Sigmoid colon (tissue), 7 donors: Measurements from ENCODE around the gene IFI44. TPM values are rescaled to one million over a fixed set of nuclear protein-coding genes. Genes with fewer than 3 reads are reported as not detected.

Experiments used
- DNase-seq: peaks from one replicate; pipeline ENCODE4 v3.0.0-alpha.2; 2019
- H3K27ac ChIP-seq, 4 donors: fragments of 200-600 bp; sonication (generic); one replicate each; pipeline ENCODE4 v1.5.1; 2016 to 2019; ENCODE audit warnings: mild to moderate bottlenecking in 1 of 4
- H3K27me3 ChIP-seq, 3 donors: fragments of 200-600 bp; sonication (generic); one replicate each; pipeline ENCODE4 v1.5.1; 2019; ENCODE audit warnings: mild to moderate bottlenecking in 1 of 3
- H3K36me3 ChIP-seq, 4 donors: fragments of 200-600 bp; sonication (generic); one replicate each; pipeline ENCODE4 v1.5.1; 2016 to 2019
- H3K4me1 ChIP-seq, 4 donors: fragments of 200-600 bp; sonication (generic); one replicate each; pipeline ENCODE4 v1.5.1; 2017 to 2019
- H3K4me3 ChIP-seq, 4 donors: fragments of 200-600 bp; sonication (generic); one replicate each; pipeline ENCODE4 v1.5.1; 2017 to 2019; ENCODE audit warnings: mild to moderate bottlenecking in 2 of 4, moderate library complexity in 1 of 4
- H3K9me3 ChIP-seq, 4 donors: fragments of 200-600 bp in 3 of 4; sonication (generic) in 3 of 4; one replicate each; pipeline versions ENCODE4 v1.5.1 to v1.6.1; 2013 to 2019
- CTCF ChIP-seq, 4 experiments: fragments of 450-650 bp in 3 of 4; fragments of 200-600 bp in 1 of 4; IDR thresholded peaks; one replicate each; pipeline ENCODE4 v1.5.1; 2016 to 2019; ENCODE audit warnings: antibody characterized with exemption in 4 of 4, mild to moderate bottlenecking in 3 of 4, moderate library complexity in 2 of 4
- EP300 ChIP-seq, 4 donors: sonication (generic); formaldehyde crosslinking; IDR thresholded peaks; one replicate each; pipeline ENCODE4 v1.6.1; 2017; ENCODE audit warnings: antibody characterized with exemption in 4 of 4
- POLR2A ChIP-seq, 2 donors: fragments of 450-650 bp; IDR thresholded peaks; one replicate each; pipeline ENCODE4 v1.6.1; 2016; ENCODE audit warnings: antibody characterized with exemption in 2 of 2, mild to moderate bottlenecking in 2 of 2, moderate library complexity in 2 of 2
- POLR2AphosphoS5 ChIP-seq, 4 donors: sonication (generic); formaldehyde crosslinking; IDR thresholded peaks; one replicate each; pipeline ENCODE4 v1.6.1; 2017; ENCODE audit warnings: antibody characterized with exemption in 4 of 4
- WGBS, 2 donors: extraction: QIAGEN DNeasy Blood & Tissue Kit; methylation state at CpG; one replicate each; pipeline ENCODE4 v1.1.7; 2013; 5-methylcytosine and 5-hydroxymethylcytosine counted together
- intact Hi-C: fragments of 100-400 bp; cut with DNase I; formaldehyde crosslinking; loops from one replicate; pipeline ENCODE4 v1.15.1; 2023
- polyA plus RNA-seq, 3 donors: library from polyadenylated mRNA; stranded (reverse); fragments of 200-250 nt; gene quantifications; one replicate each; pipeline ENCODE4 v1.2.3, GENCODE V29; 2013
- total RNA-seq, 4 donors: library from RNA; depleted of rRNA; stranded (reverse); fragments of >200 nt; gene quantifications; one replicate each; pipeline ENCODE4 v1.1.0, GENCODE V29; 2016
- donor health status: healthy with polysubstance abuse.
- donor health status: Bipolar disorder and iron deficiency.
- donor health status: healthy.

The IFI44 gene
- 10 to 100 TPM; 13.7 to 23.0 (median 20.2) TPM for total RNA-seq
- 10 to 100 TPM in 2 of 3 donors, 1 to 10 TPM in 1; 3.9 to 29.5 (median 10.8) TPM for polyA plus RNA-seq

GRCh38 chr1:78649628-78650027 is at the start of gene IFI44:
TSS of gene IFI44 (plus strand) at chr1:78649831. CDS start at chr1:78650196, 365 bp downstream.
- H3K27me3 ChIP-seq: no peaks in the 10 kb centered on the region
- H3K9me3 ChIP-seq: no peaks in the 10 kb centered on the region
- DNase-seq: peak; percentile 88
- H3K27ac ChIP-seq: peak within 1 kb of the TSS; percentile 36 to 57 (median 50)
- H3K36me3 ChIP-seq: peaks cover 0 to 4% (median 0%) of the 10 kb centered on the region in 4 donors
- intact Hi-C loops: no loop called here
- H3K4me1 ChIP-seq: peaks cover 0 to 11% (median 4%) of the 10 kb centered on the region in 4 donors
- TF ChIP-seq POLR2A (IDR thresholded peaks at IDR 0.05) (peak in 1 of 2 donors; percentile 18), CTCF (IDR thresholded peaks at IDR 0.05) (no peak), EP300 (IDR thresholded peaks at IDR 0.05) (no peak), POLR2AphosphoS5 (IDR thresholded peaks at IDR 0.05) (peak in 3 of 4 donors; percentile 71 to 81 (median 74))
- H3K4me3 ChIP-seq: peak within 1 kb of the TSS; percentile 7 to 40 (median 33)

GRCh38 chr1:78601068-78601467 is 48.6 kb upstream of the IFI44 start:
- H3K27ac ChIP-seq: no peak overlapping the region
- intact Hi-C loops: no loop called here
- 48 to 50% methylated on average over 1 of the region's 1 CpG for WGBS, 2 donors
- no peaks in the 10 kb centered on the region for H3K36me3 ChIP-seq
- DNase-seq: no peak
- TF ChIP-seq CTCF (IDR thresholded peaks at IDR 0.05) (no peak), POLR2A (IDR thresholded peaks at IDR 0.05) (no peak), POLR2AphosphoS5 (IDR thresholded peaks at IDR 0.05) (no peak), EP300 (IDR thresholded peaks at IDR 0.05) (no peak)
- H3K4me1 ChIP-seq: peaks cover 0 to 2% (median 0%) of the 10 kb centered on the region in 4 donors
- H3K9me3 ChIP-seq: no peaks in the 10 kb centered on the region
- H3K27me3 ChIP-seq: no peaks in the 10 kb centered on the region
- H3K4me3 ChIP-seq: no peak overlapping the region

- WGBS, 2 donors: 95 to 98% methylated on average over 1 of the region's 1 CpG
- intact Hi-C loops: no loop called here
- Histone ChIP-seq H3K4me3 (no peak overlapping the region), H3K27ac (no peak overlapping the region), H3K27me3 (no peaks in the 10 kb centered on the region), H3K4me1 (peaks cover 0 to 5% (median 0%) of the 10 kb centered on the region in 4 donors), H3K9me3 (no peaks in the 10 kb centered on the region), H3K36me3 (no peaks in the 10 kb centered on the region)
- TF ChIP-seq EP300 (IDR thresholded peaks at IDR 0.05): no peak
- no peak for TF ChIP-seq CTCF (IDR thresholded peaks at IDR 0.05)
- TF ChIP-seq POLR2A (IDR thresholded peaks at IDR 0.05): no peak
- no peak for TF ChIP-seq POLR2AphosphoS5 (IDR thresholded peaks at IDR 0.05)
- no peak for DNase-seq
These were observed 46.4 kb upstream of the IFI44 start for GRCh38 chr1:78603206-78603605.

- no peaks in the 10 kb centered on the region for H3K36me3 ChIP-seq
- peaks cover 0 to 5% (median 0%) of the 10 kb centered on the region in 4 donors for H3K4me1 ChIP-seq
- TF ChIP-seq CTCF (IDR thresholded peaks at IDR 0.05): no peak
- H3K9me3 ChIP-seq: no peaks in the 10 kb centered on the region
- intact Hi-C loops: no loop called here
- no peak overlapping the region for H3K27ac ChIP-seq
- DNase-seq: no peak
- H3K4me3 ChIP-seq: no peak overlapping the region
- 72 to 78% methylated on average over 5 of the region's 5 CpGs for WGBS, 2 donors
- no peaks in the 10 kb centered on the region for H3K27me3 ChIP-seq
These were observed 45.0 kb upstream of the IFI44 start for GRCh38 chr1:78604643-78605042.

GRCh38 chr1:78606274-78606673 is 43.4 kb upstream of the IFI44 start:
- no peak overlapping the region for H3K4me3 ChIP-seq
- 77 to 87% methylated on average over 2 of the region's 2 CpGs for WGBS, 2 donors
- no peak for DNase-seq
- H3K4me1 ChIP-seq: peaks cover 0 to 5% (median 0%) of the 10 kb centered on the region in 4 donors
- intact Hi-C loops: no loop called here
- H3K36me3 ChIP-seq: no peaks in the 10 kb centered on the region
- no peak overlapping the region for H3K27ac ChIP-seq
- no peaks in the 10 kb centered on the region for H3K27me3 ChIP-seq
- no peaks in the 10 kb centered on the region for H3K9me3 ChIP-seq
- TF ChIP-seq CTCF (IDR thresholded peaks at IDR 0.05): no peak
